HCT116 (cell line): ENCODE results near the gene CXorf38. TPM values are rescaled to one million over a fixed set of nuclear protein-coding genes. Genes with fewer than 3 reads are reported as not detected.

Experiments used
- ATAC-seq: fragments of 200-7000 bp; cut with Tn5 transposase; 2 replicates; pipeline ENCODE4 v1.9.1; 2020; ENCODE audit warnings: mild to moderate bottlenecking, moderate library complexity
- BruUV-seq: library from RNA; stranded (reverse); fragments of 400-500 nt; replicated peaks from 2 replicates; lab custom pipeline; 2021; lab: Mats Ljungman, UMichigan
- CTCF ChIA-PET: fragments of 300-600 bp; sonication (Branson Sonifier 250); formaldehyde crosslinking; loops from one replicate; lab custom pipeline; 2021; ENCODE audit warnings: antibody characterized with exemption; lab: Charles Lee
- POLR2A ChIA-PET: fragments of 300-600, 350-600 bp; sonication (Branson Sonifier 250); formaldehyde crosslinking; loops from one replicate; lab custom pipeline; 2021; ENCODE audit warnings: antibody characterized with exemption; lab: Charles Lee
- RAD21 ChIA-PET, 2 experiments: fragments of 300-600 bp; sonication (Branson Sonifier 250); formaldehyde crosslinking; loops; one replicate each; lab custom pipeline; 2023; ENCODE audit warnings: low total read pairs in 2 of 2; ENCODE audit not compliant: uncharacterized antibody in 2 of 2, unreplicated experiment in 2 of 2, low non-redundant PET in 1 of 2; lab: Charles Lee
- DNase-seq: peaks from one replicate; pipeline ENCODE4 v3.0.0-alpha.2; 2010; ENCODE audit warnings: low read depth, low spot score
- H2AFZ ChIP-seq: fragments of 200-600 bp; shearing (Covaris generic), sonication (generic); 2 replicates; pipeline ENCODE4 v1.6.1; 2017; ENCODE audit warnings: low read depth, mixed run types, mixed read lengths, antibody characterized with exemption, low read length; ENCODE audit not compliant: poor library complexity, severe bottlenecking
- H3K27ac ChIP-seq: 2 replicates; pipeline ENCODE4 v1.5.1; 2012; ENCODE audit warnings: low read depth, low read length
- H3K27me3 ChIP-seq: fragments of 200-600 bp; sonication (generic); 2 replicates; pipeline ENCODE4 v1.6.1; 2016; ENCODE audit warnings: mixed run types, low read length, mixed read lengths; ENCODE audit not compliant: insufficient read depth
- H3K36me3 ChIP-seq, 2 experiments: fragments of 200-500 bp in 1 of 2; fragments of 200-600 bp in 1 of 2; sonication (Bioruptor generic) in 1 of 2; sonication (generic) in 1 of 2; 2 replicates each; pipeline versions ENCODE4 v1.5.1 to v1.6.1; 2014 to 2016; ENCODE audit warnings: low read length in 2 of 2, inconsistent platforms in 1 of 2, mixed read lengths in 1 of 2, mixed run types in 1 of 2; ENCODE audit not compliant: insufficient read depth in 2 of 2, control insufficient read depth in 1 of 2
- H3K4me1 ChIP-seq, 2 experiments: fragments of 200-600 bp in 1 of 2; sonication (generic) in 1 of 2; 2 replicates each; pipeline versions ENCODE4 v1.5.1 to v1.6.1; 2012 to 2017; ENCODE audit warnings: low read length in 2 of 2, inconsistent platforms in 1 of 2, mild to moderate bottlenecking in 1 of 2, mixed read lengths in 1 of 2, mixed run types in 1 of 2, moderate library complexity in 1 of 2; ENCODE audit not compliant: insufficient read depth in 2 of 2, control insufficient read depth in 1 of 2
- H3K4me2 ChIP-seq: fragments of 200-600 bp; sonication (generic); 2 replicates; pipeline ENCODE4 v1.6.1; 2017; ENCODE audit warnings: mixed run types, low read length, mixed read lengths
- H3K4me3 ChIP-seq, 2 experiments: fragments of 200-600 bp in 1 of 2; sonication (generic) in 1 of 2; replicated peaks in 1 of 2; 2 replicates each; pipeline ENCODE4 v1.5.1; 2011 to 2016; ENCODE audit warnings: low read length in 2 of 2, control low read depth in 1 of 2, low read depth in 1 of 2, mild to moderate bottlenecking in 1 of 2, mixed read lengths in 1 of 2, mixed run types in 1 of 2
- H3K79me2 ChIP-seq: fragments of 200-600 bp; sonication (generic); 2 replicates; pipeline ENCODE4 v1.6.1; 2017; ENCODE audit warnings: mild to moderate bottlenecking, mixed run types, low read length, moderate library complexity, mixed read lengths; ENCODE audit not compliant: insufficient read depth
- H3K9ac ChIP-seq: fragments of 200-600 bp; sonication (generic); 2 replicates; pipeline ENCODE4 v1.6.1; 2016; ENCODE audit warnings: low read length, mixed read lengths
- H3K9me2 ChIP-seq: fragments of 200-600 bp; sonication (generic), shearing (Covaris generic); 2 replicates; pipeline ENCODE4 v1.6.1; 2017; ENCODE audit warnings: mixed run types, mild to moderate bottlenecking, moderate library complexity; ENCODE audit not compliant: insufficient read depth
- H3K9me3 ChIP-seq, 2 experiments: fragments of 200-500 bp in 1 of 2; fragments of 200-600 bp in 1 of 2; sonication (Bioruptor generic) in 1 of 2; sonication (generic) in 1 of 2; 2 replicates each; pipeline ENCODE4 v1.6.1; 2014 to 2017; ENCODE audit warnings: low read length in 2 of 2, mixed read lengths in 2 of 2, inconsistent platforms in 1 of 2, low read depth in 1 of 2, mild to moderate bottlenecking in 1 of 2, mixed run types in 1 of 2, moderate library complexity in 1 of 2; ENCODE audit not compliant: control insufficient read depth in 1 of 2, insufficient read depth in 1 of 2
- H4K20me1 ChIP-seq: fragments of 200-600 bp; sonication (generic), shearing (Covaris generic); 2 replicates; pipeline ENCODE4 v1.6.1; 2017; ENCODE audit warnings: mixed run types, mild to moderate bottlenecking, moderate library complexity; ENCODE audit not compliant: insufficient read depth
- CEBPB ChIP-seq: IDR thresholded peaks from 2 replicates; pipeline ENCODE4 v1.6.1; 2012; ENCODE audit warnings: low read depth
- ELF1 ChIP-seq: IDR thresholded peaks from 2 replicates; pipeline ENCODE4 v1.6.1; 2012; ENCODE audit warnings: low read depth, borderline replicate concordance
- EZH2phosphoT487 ChIP-seq: fragments of 200-600 bp; IDR thresholded peaks from 2 replicates; pipeline ENCODE4 v1.6.1; 2018; ENCODE audit warnings: antibody characterized with exemption, borderline replicate concordance
- POLR2A ChIP-seq: IDR thresholded peaks from 2 replicates; pipeline ENCODE4 v1.7.0; 2011; ENCODE audit warnings: borderline replicate concordance; ENCODE audit not compliant: insufficient read depth, insufficient read length; ENCODE audit errors: extremely low read depth
- POLR2AphosphoS5 ChIP-seq: IDR thresholded peaks from 2 replicates; pipeline ENCODE4 v1.6.1; 2011; ENCODE audit warnings: mild to moderate bottlenecking, low read depth, low read length, moderate library complexity
- SIN3A ChIP-seq: IDR thresholded peaks from 2 replicates; pipeline ENCODE4 v1.6.1; 2012; ENCODE audit warnings: low read depth
- SRF ChIP-seq: IDR thresholded peaks from 2 replicates; pipeline ENCODE4 v1.6.1; 2012; ENCODE audit warnings: low read depth
- YY1 ChIP-seq: IDR thresholded peaks from 2 replicates; pipeline ENCODE4 v1.6.1; 2011; ENCODE audit warnings: low read length, low read depth, moderate library complexity, mild to moderate bottlenecking; ENCODE audit not compliant: insufficient replicate concordance; ENCODE audit errors: extremely low read depth
- ZFX ChIP-seq: fragments of 450-650 bp; IDR thresholded peaks from 2 replicates; pipeline ENCODE4 v1.6.1; 2017
- intact Hi-C: fragments of 100-400 bp; cut with micrococcal nuclease; formaldehyde crosslinking; loops from 2 replicates; pipeline ENCODE4 v1.10.0; 2022
- total RNA-seq: library from RNA; stranded (reverse); gene quantifications from one replicate; pipeline ENCODE4 v1.2.1, GENCODE V29; 2021; ENCODE audit not compliant: unreplicated experiment
- TF ChIP-seq, protein P1 (sequence below): IDR thresholded peaks from 2 replicates; pipeline ENCODE4 v1.6.1; 2012
- TF ChIP-seq, protein P2 (sequence below): IDR thresholded peaks from 2 replicates; pipeline ENCODE4 v1.6.1; 2012
- TF ChIP-seq, protein P3 (sequence below): IDR thresholded peaks from 2 replicates; pipeline ENCODE4 v1.6.1; 2011; ENCODE audit warnings: mild to moderate bottlenecking, low read length, moderate library complexity; ENCODE audit not compliant: insufficient replicate concordance; ENCODE audit errors: extremely low read depth

The CXorf38 gene
- total RNA-seq, 1 experiment from 2014 or later: 11.5 TPM

DNA sequence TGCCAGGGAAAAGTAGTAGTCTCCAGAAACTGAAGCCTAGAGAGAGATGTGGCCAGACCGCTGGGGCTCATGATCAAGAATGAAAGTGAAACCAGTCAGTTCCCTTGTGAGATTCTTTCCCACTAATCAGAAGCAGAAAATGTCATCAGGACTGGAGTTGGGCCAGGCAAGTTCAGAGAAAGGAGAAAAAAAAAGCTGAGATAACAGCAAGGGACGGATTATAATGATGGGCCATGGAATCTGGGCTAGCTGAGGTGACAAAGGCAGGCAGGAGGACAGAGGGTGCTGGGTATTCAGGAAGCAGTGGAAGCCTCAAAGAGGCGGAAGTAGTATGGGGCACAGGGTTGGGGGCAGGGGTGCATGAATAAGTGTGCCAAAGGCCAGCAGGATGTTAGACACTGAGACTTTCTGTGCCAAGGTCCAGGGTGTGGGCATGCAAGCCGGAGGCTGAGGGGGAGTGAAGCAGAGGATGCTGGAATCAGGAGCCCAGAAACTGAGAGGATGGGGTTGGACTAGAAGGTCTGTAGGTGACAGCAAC lies 2.5 kb downstream of the CXorf38 start:
- DNase-seq: no peak
- no peak overlapping the region for H3K4me3 ChIP-seq
- no peak overlapping the region for H2AFZ ChIP-seq
- H4K20me1 ChIP-seq: no peaks in the 10 kb centered on the region
- H3K4me2 ChIP-seq: no peak overlapping the region
- TF ChIP-seq ELF1: no peak
- TF ChIP-seq, protein P1, sequence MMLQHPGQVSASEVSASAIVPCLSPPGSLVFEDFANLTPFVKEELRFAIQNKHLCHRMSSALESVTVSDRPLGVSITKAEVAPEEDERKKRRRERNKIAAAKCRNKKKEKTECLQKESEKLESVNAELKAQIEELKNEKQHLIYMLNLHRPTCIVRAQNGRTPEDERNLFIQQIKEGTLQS: no peak
- TF ChIP-seq SRF: no peak
- TF ChIP-seq ZFX: no peak
- TF ChIP-seq, protein P2, sequence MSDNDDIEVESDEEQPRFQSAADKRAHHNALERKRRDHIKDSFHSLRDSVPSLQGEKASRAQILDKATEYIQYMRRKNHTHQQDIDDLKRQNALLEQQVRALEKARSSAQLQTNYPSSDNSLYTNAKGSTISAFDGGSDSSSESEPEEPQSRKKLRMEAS: no peak
- TF ChIP-seq SIN3A: no peak
- H3K36me3 ChIP-seq: no peaks in the 10 kb centered on the region
- H3K9me3 ChIP-seq: no peaks in the 10 kb centered on the region
- ChIA-PET CTCF (no interaction called here), RAD21 (no interaction called here), POLR2A (no interaction called here)
- no peaks in the 10 kb centered on the region for H3K27me3 ChIP-seq
- H3K27ac ChIP-seq: no peak overlapping the region
- ATAC-seq: no peak
- no peak overlapping the region for H3K9ac ChIP-seq
- BruUV-seq: no TSS peak
- H3K9me2 ChIP-seq: no peaks in the 10 kb centered on the region
- peaks cover 27% of the 10 kb centered on the region for H3K79me2 ChIP-seq
- H3K4me1 ChIP-seq: peaks cover 4 to 10% of the 10 kb centered on the region in 2 experiments; a peak in 2 of 4 replicates
- intact Hi-C loops: no loop called here

DNA sequence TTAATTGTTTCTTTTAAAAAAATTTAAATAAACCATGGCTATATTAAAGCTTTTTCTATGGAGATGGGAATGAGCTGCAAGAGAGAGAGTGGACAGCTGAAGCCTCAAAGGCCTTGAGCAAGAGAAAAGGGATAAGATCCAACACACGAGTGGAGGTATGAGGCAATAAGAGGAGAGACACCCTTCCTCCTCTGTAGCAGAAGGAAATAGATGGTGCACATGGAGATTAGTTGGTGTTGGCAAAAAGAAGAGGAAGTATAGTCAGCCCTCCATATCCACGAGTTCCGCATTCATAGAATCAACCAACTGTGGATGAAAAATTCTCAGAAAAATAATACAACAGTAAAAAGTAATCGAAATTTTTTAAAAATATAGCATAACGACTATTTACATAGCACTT lies 3.2 kb downstream of the CXorf38 start:
- ChIA-PET RAD21 (no interaction called here), CTCF (no interaction called here), POLR2A (no interaction called here)
- Histone ChIP-seq H3K9me3 (no peaks in the 10 kb centered on the region), H3K4me2 (no peak overlapping the region), H3K27me3 (no peaks in the 10 kb centered on the region), H3K9me2 (no peaks in the 10 kb centered on the region), H4K20me1 (no peaks in the 10 kb centered on the region), H3K9ac (no peak overlapping the region), H3K27ac (no peak overlapping the region), H3K4me1 (peaks cover 4 to 10% of the 10 kb centered on the region in 2 experiments; a peak in 2 of 4 replicates), H3K79me2 (peaks cover 27% of the 10 kb centered on the region), H3K36me3 (no peaks in the 10 kb centered on the region), H2AFZ (no peak overlapping the region), H3K4me3 (no peak overlapping the region)
- no peak for DNase-seq
- intact Hi-C loops: no loop called here
- no peak for ATAC-seq
- no TSS peak for BruUV-seq
- TF ChIP-seq ZFX (no peak), EZH2phosphoT487 (no peak), POLR2A (no peak), SIN3A (no peak), POLR2AphosphoS5 (no peak), CEBPB (no peak), YY1 (no peak)
- TF ChIP-seq, protein P3, sequence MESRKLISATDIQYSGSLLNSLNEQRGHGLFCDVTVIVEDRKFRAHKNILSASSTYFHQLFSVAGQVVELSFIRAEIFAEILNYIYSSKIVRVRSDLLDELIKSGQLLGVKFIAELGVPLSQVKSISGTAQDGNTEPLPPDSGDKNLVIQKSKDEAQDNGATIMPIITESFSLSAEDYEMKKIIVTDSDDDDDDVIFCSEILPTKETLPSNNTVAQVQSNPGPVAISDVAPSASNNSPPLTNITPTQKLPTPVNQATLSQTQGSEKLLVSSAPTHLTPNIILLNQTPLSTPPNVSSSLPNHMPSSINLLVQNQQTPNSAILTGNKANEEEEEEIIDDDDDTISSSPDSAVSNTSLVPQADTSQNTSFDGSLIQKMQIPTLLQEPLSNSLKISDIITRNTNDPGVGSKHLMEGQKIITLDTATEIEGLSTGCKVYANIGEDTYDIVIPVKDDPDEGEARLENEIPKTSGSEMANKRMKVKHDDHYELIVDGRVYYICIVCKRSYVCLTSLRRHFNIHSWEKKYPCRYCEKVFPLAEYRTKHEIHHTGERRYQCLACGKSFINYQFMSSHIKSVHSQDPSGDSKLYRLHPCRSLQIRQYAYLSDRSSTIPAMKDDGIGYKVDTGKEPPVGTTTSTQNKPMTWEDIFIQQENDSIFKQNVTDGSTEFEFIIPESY: no peak
- TF ChIP-seq, protein P2: no peak
